Smooth muscle cell of bladder (primary cell): Measurements from ENCODE around the gene GPR50. TPM values are rescaled to one million over a fixed set of nuclear protein-coding genes. Genes with fewer than 3 reads are reported as not detected.

Experiments
- total RNA-seq: library from RNA; depleted of rRNA; stranded (reverse); fragments of >200 nt; gene quantifications from 2 replicates; pipeline ENCODE4 v1.2.3, GENCODE V29; 2014

Gene GPR50
- total RNA-seq: not detected in 2 replicates

GRCh38 chrX:151176231-151176750, at the start of gene GPR50:
GPR50 (plus strand) TSS chrX:151176584; CDS start chrX:151176722, 138 bp downstream.

Other genes with a start within 250 kb of the GPR50 start
- 7.1 and 12.0 TPM in 2 replicates for gene HMGB3, start 193.2 kb upstream of the GPR50 start, total RNA-seq
- 31.0 and 41.0 TPM in 2 replicates for gene VMA21, start 220.6 kb downstream of the GPR50 start, total RNA-seq